HG03442 (cell line): ENCODE results near the gene CALY.

ENCODE experiments used
- ATAC-seq: cut with Tn5 transposase; IDR thresholded peaks from one replicate; pipeline ENCODE4 v1.9.1; 2021; ENCODE audit warnings: mild to moderate bottlenecking, moderate library complexity; ENCODE audit not compliant: unreplicated experiment

CALY gene

GRCh38 chr10:133274751-133275683, 61.7 kb downstream of the CALY start:
- peak; percentile 44 for ATAC-seq
